NCI-H128 (cell line): Measurements from ENCODE around the gene DNM3.

Source experiments
- DNase-seq: peaks from one replicate; lab custom pipeline; 2025; ENCODE audit not compliant: unreplicated experiment; lab: John Stamatoyannopoulos, UW

DNM3 gene

DNA sequence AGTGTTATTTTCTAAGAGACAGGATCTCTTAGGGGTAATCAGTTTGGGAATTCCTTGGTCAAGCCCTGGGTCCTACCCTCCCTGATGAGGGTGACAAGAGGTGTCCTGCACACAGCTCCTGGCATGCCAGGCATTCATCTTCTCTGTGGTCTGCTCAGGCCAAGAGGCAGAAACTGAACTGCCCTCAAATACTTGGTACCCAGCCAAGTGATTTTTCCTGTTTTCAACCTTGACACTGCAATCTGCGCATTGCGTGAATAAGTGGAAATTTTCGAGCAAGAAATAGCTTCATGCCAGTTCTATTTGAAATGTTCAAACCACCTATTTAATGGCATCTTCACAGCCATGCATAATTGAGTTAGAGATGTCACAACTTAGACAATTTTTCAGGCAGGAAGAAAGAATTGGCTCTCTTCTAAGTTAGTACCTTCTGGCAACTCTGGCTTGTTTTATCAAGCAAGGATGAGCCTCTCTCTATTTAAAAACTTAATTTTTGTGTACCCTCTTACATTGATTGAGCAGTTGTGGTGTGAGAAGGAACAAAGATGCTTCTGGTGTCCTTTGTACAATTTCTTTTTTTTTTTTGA is 27.0 kb downstream of the DNM3 start:
- DNase-seq: no peak

DNA sequence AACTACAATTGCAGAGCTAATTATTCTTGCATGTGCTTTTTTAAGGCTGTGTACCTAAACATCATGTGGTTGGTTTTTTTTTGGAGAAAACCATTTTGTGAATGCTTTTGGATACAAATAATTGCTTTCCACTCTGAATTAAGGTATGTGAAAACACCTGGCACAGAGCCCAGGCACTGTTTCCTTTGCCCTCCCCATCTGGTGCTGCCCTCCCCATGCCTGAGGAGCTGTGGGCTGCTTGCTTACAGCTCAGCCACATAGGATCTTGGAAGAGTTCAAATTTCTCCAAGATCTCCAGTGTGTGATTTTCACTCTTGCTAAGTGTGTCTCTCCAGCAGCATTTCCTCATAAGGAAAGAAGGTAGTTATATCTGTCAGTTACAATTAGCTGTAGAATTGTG is 27.8 kb downstream of the DNM3 start:
- DNase-seq: no peak

DNA sequence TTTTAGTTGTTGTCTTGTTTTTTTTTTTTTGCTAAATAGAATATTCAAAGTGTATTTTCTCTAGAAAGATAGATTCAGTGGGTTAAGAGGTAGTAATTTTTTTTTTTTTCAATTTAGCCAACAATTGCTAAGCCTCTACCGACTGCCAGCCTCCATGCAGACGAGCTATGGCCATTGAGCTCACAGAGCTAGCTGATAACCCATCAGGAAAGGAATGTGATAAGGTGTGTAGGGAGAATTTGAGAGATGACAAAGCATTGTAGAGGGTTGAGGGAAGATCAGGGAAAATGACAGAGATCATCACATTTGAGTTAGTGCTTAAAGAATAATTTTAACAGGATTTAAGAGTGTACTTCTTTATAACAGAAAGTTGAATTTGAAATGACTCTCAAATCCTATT is 30.6 kb downstream of the DNM3 start:
- DNase-seq: no peak

- no peak for DNase-seq
Observed at GRCh38 chr1:171872430-171872829, 31.1 kb downstream of the DNM3 start.

DNA sequence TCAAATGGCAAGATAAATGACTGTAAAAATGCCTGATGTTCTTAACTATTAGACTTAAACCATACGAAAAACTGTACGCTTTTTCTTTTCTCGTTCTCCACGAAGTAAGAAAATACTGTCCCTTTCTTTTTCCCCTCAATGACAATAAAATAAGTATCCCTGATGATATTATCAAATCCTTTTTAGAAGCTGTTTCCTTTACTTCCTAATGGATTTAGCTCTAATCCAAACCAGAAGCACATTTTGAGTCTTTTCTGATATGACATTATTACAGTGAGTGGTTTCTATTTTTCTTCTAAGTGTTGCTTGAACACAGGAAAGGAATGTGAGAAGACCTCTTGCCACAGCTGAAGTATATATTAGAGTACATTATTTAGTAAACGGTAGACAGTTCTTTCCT is 32.4 kb downstream of the DNM3 start:
- no peak for DNase-seq

DNA sequence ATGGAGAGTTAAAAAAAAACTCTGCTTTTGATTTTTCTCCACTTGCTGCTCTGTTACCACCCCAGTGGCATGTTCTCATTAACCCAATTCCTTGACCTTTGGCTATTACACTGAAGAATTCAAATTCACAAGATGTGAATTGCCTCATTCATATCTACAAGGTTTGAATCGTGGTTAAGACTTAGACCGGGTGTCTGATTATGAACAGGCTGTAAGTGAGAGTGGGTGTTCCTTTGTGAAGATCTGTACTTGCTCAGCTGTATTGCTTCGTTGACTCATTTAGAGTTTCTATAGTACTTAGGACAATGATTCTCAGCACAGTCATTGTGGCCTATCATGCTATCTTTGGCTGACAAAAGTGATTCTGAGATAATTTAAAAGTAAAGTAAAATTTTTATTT is 36.4 kb downstream of the DNM3 start:
- no peak for DNase-seq

DNA sequence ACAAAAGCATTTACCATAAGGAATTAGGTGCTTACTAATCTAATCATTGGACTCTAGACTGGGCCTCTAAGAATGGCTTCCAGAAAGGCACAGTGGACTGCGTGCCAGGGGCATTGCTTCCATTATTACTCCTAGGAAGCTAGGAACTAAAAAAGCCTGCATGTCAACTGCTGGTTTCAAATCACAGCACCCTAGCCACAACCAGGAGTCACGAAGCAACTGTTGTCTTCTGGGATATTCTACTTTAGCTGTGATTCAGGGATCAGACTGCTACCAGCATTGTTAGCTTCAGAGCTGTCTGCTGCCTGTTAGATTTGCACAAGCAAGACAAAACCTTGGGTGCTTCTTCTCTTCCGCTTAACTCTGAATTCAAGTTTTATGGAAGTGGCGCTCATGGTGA is 38.3 kb downstream of the DNM3 start:
- DNase-seq: no peak

DNA sequence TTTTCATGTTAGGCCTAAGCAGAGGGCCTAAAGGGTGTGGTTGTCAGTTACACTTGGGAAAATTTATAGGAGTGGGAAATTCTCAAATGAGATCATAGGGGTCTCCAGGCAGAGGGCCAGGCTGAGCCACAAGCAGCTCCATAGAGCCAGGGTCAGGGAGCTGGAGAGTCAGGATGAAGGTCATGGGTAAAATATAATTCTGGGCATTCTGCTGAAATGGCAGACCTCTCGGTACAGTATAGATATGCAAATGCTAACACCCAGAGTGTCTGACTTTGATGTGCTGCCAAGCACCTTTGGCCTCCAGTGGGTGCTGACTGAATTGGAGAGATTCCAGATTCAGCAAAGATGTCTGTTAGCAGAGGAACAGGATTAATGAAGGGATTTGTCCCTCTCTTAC is 40.1 kb downstream of the DNM3 start:
- DNase-seq: no peak

DNA sequence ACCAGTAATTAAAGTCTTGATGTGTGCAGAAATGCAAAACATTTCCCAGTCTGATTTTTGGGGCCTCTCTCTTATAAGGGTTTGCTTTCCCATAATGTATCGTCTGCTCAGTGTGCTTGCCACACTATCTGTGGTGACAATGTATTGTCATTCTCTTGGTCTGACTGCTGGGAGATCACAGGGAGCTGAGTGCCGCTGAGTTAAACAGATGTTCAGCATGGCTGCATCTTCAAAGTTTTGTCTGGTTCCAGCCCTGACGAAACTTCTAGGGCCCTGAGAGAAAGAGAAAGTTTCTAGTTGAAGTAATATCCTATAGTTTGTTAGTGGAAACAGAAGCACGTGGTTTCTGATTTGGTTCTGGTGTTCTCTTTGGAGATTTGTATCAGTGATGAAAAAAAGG is 42.6 kb downstream of the DNM3 start:
- DNase-seq: no peak

GRCh38 chr1:171884475-171884874 is 43.2 kb downstream of the DNM3 start:
- no peak for DNase-seq

DNA sequence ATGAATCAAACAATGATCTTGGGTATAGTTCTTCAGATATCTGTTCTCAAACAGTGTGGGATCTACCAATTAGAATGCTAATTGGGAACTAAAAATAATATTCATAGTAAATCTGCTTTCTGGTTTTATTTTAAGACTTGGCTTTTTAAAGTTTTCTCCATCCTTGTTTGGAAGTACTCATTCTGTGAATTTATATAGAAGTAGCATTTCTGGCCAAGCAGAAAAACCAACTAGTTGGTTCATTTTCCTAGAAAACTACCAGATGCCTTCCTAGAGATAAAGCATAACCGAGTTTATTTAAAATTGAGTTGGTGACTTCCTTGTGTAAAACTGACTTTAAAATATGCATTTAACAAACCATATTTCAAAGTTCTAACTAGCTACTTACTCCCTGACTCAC is 48.8 kb downstream of the DNM3 start:
- DNase-seq: no peak

DNA sequence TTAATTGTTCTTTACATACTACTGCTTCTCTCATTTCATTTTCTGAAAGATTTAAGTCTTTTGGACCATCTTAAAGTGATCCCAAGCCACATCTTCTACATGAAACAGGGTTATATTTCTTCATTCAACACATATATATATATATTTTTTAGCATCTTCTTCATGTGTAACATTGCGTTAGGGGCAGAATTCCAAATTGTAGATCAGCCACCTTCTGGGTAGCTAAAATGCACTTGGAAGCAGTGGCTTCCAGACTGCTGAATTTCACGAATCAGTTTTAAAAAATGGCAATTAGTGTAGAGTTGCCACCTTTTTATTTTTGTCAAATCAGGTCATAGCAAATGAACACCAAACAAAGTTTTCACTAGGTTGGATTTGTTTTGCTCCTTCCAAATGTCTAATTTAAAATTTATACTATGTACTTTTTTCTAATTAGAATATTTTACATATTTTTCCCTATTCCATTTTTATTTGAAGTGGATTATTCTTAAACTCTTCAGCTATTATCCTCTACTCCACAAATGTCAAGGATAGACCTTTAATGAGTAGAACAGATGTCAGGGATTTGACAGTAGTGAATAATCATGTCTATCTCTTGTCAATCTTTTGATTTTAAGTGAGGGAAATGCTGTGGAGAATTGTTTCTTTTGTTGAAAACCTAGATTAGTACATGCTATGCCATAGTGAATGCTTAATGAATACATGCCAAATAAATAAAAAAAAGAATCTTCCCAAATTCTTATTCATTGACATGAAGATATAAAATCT is 55.8 kb downstream of the DNM3 start:
- no peak for DNase-seq

DNA sequence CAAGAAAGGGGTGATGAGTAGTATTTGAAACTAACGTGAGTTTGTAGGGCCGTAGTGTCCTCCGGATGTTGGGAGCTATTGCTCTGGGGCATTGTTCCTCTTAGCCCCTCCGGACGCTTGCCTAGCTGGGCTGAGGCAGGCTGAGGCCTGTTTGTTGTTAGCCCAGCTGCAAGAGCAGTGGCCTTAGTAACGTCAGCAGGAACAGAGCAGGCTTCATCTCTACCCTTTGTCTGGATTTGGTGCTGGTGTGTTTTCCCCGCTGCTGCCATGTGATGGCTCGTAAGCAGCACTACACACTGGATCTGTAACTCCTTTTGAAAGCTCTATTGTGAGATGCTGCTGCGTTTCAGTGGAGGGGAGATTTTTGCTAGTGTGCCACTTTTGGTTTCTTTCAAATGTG is 57.6 kb downstream of the DNM3 start:
- DNase-seq: no peak

- no peak for DNase-seq
Observed at GRCh38 chr1:171899838-171900237, 58.5 kb downstream of the DNM3 start.

GRCh38 chr1:171901245-171901644 is 59.9 kb downstream of the DNM3 start:
- no peak for DNase-seq

GRCh38 chr1:171902527-171902926 is 61.2 kb downstream of the DNM3 start:
- DNase-seq: no peak

DNA sequence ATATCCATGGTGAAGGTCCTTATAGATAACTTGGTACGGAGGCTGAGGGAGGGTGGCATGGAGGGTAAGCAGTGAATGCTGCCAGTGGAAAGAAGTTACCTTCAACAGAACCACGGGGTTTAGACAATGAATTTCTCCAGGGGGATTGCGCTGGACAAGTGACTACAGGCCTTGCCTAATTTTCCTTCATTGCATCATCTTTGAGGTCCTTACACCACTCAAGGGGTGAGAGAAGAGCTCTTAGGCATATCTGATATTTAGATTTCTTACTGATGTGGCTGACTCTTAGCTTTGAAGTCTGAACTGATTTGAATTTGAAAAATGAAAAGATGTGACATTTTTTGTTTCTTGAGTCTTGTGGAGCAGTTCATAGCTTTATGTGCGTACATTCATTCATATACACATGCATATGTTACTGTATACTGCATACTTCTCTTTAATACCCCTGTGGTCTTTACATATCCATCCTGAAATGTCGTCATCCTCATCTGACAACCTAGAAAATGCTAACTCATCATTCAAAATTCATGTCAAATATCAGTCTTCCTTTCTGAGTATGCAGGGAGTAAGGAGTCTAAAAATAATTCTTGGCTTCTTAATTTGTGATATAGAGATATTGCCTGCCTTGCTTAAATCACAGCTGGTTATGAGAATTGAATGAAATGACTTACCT is 63.6 kb downstream of the DNM3 start:
- no peak for DNase-seq

DNA sequence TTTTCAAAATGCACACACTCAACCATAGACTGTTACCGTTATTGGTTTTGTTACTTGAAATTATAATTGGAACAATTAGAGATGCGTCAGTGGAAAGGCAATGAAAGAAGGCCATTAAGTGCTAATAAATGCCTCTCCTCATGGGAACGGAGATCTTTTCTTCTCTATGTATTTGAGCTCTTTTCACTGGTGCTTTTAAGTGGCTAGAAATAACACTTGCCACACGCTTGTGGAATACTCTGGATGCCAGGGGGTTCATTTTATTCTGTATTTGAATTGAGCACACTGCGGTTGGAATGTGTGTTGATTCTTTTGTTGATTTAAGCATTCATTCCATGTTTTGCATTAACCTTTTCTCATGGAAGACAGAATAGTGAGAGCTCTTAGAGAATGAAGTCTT is 68.4 kb downstream of the DNM3 start:
- DNase-seq: peak; percentile 26

DNA sequence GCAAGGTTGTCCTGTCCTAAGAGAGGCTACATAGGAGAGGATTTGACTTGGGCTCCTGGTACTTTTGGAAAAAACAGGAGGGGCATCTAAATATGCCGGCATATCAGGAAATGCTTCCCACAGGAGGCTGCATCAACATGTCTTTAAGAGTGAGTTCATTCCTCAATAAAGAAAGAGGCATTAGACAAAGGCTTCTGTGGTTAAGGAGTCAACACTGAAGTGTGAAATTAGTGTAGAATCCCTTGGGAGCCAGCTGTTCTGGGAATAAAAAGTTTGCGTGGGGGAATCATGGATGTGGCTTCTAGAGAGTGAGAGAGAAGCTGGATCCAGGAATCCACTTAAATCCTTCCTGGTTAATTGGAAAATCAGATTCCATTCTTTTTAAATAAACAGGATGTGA is 69.5 kb downstream of the DNM3 start:
- DNase-seq: no peak

- DNase-seq: no peak
Observed at GRCh38 chr1:171911506-171911905, 70.2 kb downstream of the DNM3 start.

GRCh38 chr1:171912509-171913175 is 71.3 kb downstream of the DNM3 start:
- DNase-seq: no peak

DNA sequence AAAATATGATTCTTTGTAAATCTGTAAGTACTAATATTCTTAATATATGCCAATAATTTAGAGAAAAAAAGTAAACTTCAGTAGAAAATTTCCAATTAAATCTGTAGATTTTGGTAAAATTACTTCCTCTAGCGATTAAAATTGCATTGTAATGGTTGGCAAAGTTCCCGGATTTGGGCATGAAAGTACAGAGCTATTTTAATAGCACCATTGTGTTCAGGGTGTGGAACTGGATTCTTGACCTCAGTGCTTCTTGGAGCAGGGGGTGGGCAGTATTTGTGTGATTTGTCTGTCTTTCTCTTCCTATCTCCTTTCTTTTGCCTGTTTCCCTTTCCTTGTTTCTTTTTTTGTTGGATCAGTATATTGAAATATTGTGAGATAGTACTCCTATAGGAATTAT is 72.1 kb downstream of the DNM3 start:
- DNase-seq: no peak
